Panc1 (cell line): ENCODE data around the gene BAZ2B. TPM values are rescaled to one million over a fixed set of nuclear protein-coding genes. Genes with fewer than 3 reads are reported as not detected.
A peak's percentile ranks its signal among the peaks of the same experiment; 100 is the strongest.

Experiments used
- ATAC-seq: fragments of 200-7000 bp; cut with Tn5 transposase; 2 replicates; pipeline ENCODE4 v1.9.1; 2020; ENCODE audit warnings: mild to moderate bottlenecking, moderate library complexity
- BruUV-seq: library from RNA; stranded (reverse); fragments of 400-500 nt; replicated peaks from 2 replicates; lab custom pipeline; 2021; lab: Mats Ljungman, UMichigan
- CTCF ChIA-PET: fragments of 300-600 bp; sonication (Branson Sonifier 250); formaldehyde crosslinking; loops from one replicate; lab custom pipeline; 2022; ENCODE audit warnings: antibody characterized with exemption; lab: Charles Lee
- POLR2A ChIA-PET: fragments of 300-600 bp; sonication (Branson Sonifier 250); formaldehyde crosslinking; loops from one replicate; lab custom pipeline; 2022; ENCODE audit warnings: antibody characterized with exemption; lab: Charles Lee
- DNase-seq: peaks from one replicate; pipeline ENCODE4 v3.0.0-alpha.2; 2010; ENCODE audit warnings: low read depth, low spot score
- H3K27ac ChIP-seq: 2 replicates; pipeline ENCODE4 v1.5.1; 2011; ENCODE audit warnings: mild to moderate bottlenecking, low read length, inconsistent platforms
- H3K27me3 ChIP-seq: fragments of 200-500 bp; sonication (Bioruptor generic); 2 replicates; pipeline ENCODE4 v1.6.0; 2014; ENCODE audit warnings: low read length, inconsistent platforms; ENCODE audit not compliant: control insufficient read depth, insufficient read depth
- H3K36me3 ChIP-seq: fragments of 200-500 bp; sonication (Bioruptor generic); 2 replicates; pipeline ENCODE4 v1.5.1; 2014; ENCODE audit warnings: inconsistent platforms, mild to moderate bottlenecking, low read length, moderate library complexity; ENCODE audit not compliant: control insufficient read depth, insufficient read depth
- H3K4me1 ChIP-seq: 2 replicates; pipeline ENCODE4 v1.5.1; 2011; ENCODE audit warnings: inconsistent platforms, mild to moderate bottlenecking, low read length, moderate library complexity; ENCODE audit not compliant: control insufficient read depth, insufficient read depth
- H3K4me3 ChIP-seq, 2 experiments: 2 replicates each; pipeline ENCODE4 v1.5.1; 2011 to 2012; ENCODE audit warnings: low read depth in 2 of 2, low read length in 2 of 2, mild to moderate bottlenecking in 2 of 2, inconsistent platforms in 1 of 2, moderate library complexity in 1 of 2
- H3K9me3 ChIP-seq: fragments of 200-500 bp; sonication (Bioruptor generic); 2 replicates; pipeline ENCODE4 v1.5.1; 2014; ENCODE audit warnings: low read depth, mild to moderate bottlenecking, inconsistent platforms, low read length, moderate library complexity; ENCODE audit not compliant: control insufficient read depth, insufficient read depth
- POLR2AphosphoS5 ChIP-seq: IDR thresholded peaks from 2 replicates; pipeline ENCODE4 v1.6.1; 2012; ENCODE audit warnings: mild to moderate bottlenecking, low read depth, low read length, moderate library complexity
- REST ChIP-seq, 2 experiments: IDR thresholded peaks; 2 replicates each; pipeline ENCODE4 v1.6.1; 2011 to 2012; ENCODE audit warnings: low read depth in 2 of 2, control low read depth in 1 of 2, low read length in 1 of 2, mild to moderate bottlenecking in 1 of 2, moderate library complexity in 1 of 2; ENCODE audit not compliant: insufficient read depth in 1 of 2
- SIN3A ChIP-seq: IDR thresholded peaks from 2 replicates; pipeline ENCODE4 v1.6.1; 2012; ENCODE audit warnings: low read depth, mild to moderate bottlenecking, low read length, moderate library complexity, borderline replicate concordance; ENCODE audit not compliant: insufficient read depth
- TCF7L2 ChIP-seq: IDR thresholded peaks from 2 replicates; pipeline ENCODE4 v1.6.1; 2011; ENCODE audit warnings: mild to moderate bottlenecking, low read depth, low read length, inconsistent platforms
- in situ Hi-C: cut with HindIII; loops from 2 replicates; pipeline ENCODE4 v1.10.0; 2016; ENCODE audit warnings: low sequenced_read_pairs, low pct_unique_long_range_greater_than_20kb
- intact Hi-C: fragments of 100-400 bp; cut with micrococcal nuclease; formaldehyde crosslinking; loops from one replicate; pipeline ENCODE4 v1.10.0; 2022; ENCODE audit not compliant: unreplicated experiment
- total RNA-seq: library from RNA; stranded (reverse); gene quantifications from one replicate; pipeline ENCODE4 v1.2.1, GENCODE V29; 2021; ENCODE audit not compliant: unreplicated experiment
- TF ChIP-seq, protein P1 (sequence below): fragments of 450-650 bp; IDR thresholded peaks from 2 replicates; pipeline ENCODE4 v1.5.1; 2017; ENCODE audit warnings: mild to moderate bottlenecking

BAZ2B gene
- total RNA-seq, 1 experiment from 2014 or later: 38.6 TPM

GRCh38 chr2:159290289-159290907 lies 325.9 kb downstream of the BAZ2B start:
- ATAC-seq: no peak
- H3K27ac ChIP-seq: peak overlapping the region; percentile 51; the same call in 1 of the 2 replicates

GRCh38 chr2:159287733-159288132 lies 328.6 kb downstream of the BAZ2B start:
- H3K27me3 ChIP-seq: no peaks in the 10 kb centered on the region
- in situ Hi-C loops: no loop called here
- H3K9me3 ChIP-seq: no peaks in the 10 kb centered on the region
- H3K4me3 ChIP-seq: no peak overlapping the region
- TF ChIP-seq SIN3A (no peak), POLR2AphosphoS5 (no peak), TCF7L2 (no peak), REST (IDR thresholded peaks at IDR 0.05; ENCODE audit: insufficient read depth in 1 of 2, low read depth in 2 of 2, low read length in 1 of 2) (no peak)
- TF ChIP-seq, protein P1, sequence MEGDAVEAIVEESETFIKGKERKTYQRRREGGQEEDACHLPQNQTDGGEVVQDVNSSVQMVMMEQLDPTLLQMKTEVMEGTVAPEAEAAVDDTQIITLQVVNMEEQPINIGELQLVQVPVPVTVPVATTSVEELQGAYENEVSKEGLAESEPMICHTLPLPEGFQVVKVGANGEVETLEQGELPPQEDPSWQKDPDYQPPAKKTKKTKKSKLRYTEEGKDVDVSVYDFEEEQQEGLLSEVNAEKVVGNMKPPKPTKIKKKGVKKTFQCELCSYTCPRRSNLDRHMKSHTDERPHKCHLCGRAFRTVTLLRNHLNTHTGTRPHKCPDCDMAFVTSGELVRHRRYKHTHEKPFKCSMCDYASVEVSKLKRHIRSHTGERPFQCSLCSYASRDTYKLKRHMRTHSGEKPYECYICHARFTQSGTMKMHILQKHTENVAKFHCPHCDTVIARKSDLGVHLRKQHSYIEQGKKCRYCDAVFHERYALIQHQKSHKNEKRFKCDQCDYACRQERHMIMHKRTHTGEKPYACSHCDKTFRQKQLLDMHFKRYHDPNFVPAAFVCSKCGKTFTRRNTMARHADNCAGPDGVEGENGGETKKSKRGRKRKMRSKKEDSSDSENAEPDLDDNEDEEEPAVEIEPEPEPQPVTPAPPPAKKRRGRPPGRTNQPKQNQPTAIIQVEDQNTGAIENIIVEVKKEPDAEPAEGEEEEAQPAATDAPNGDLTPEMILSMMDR: no peak
- ChIA-PET CTCF (no interaction called here), POLR2A (interaction anchor here (0.6 to 0.7 kb wide), 2 partner anchors 15 to 268 kb away, joined by 3 read pairs; no protein-coding TSS in a partner anchor)
- intact Hi-C loops: no loop called here
- H3K4me1 ChIP-seq: peaks cover 24% of the 10 kb centered on the region
- peak overlapping the region; percentile 92 for H3K27ac ChIP-seq
- H3K36me3 ChIP-seq: no peaks in the 10 kb centered on the region
- BruUV-seq: no TSS peak
- ATAC-seq (no peak), DNase-seq (no peak)

More at GRCh38 chr2:159290289-159290907, 325.9 kb downstream of the BAZ2B start:
- no peaks in the 10 kb centered on the region for H3K9me3 ChIP-seq
- H3K36me3 ChIP-seq: no peaks in the 10 kb centered on the region
- H3K4me1 ChIP-seq: peaks cover 14% of the 10 kb centered on the region
- H3K27me3 ChIP-seq: no peaks in the 10 kb centered on the region
- BruUV-seq: no TSS peak
- H3K4me3 ChIP-seq: no peak overlapping the region
- ChIA-PET POLR2A (no interaction called here), CTCF (interaction anchor here (0.5 kb wide), 1 partner anchor 678 kb away, joined by 3 read pairs; no protein-coding TSS in a partner anchor)
- TF ChIP-seq POLR2AphosphoS5: no peak
- TF ChIP-seq, protein P1: no peak
- TF ChIP-seq REST (IDR thresholded peaks at IDR 0.05; ENCODE audit: insufficient read depth in 1 of 2, low read depth in 2 of 2, low read length in 1 of 2): no peak
- TF ChIP-seq TCF7L2: no peak
- no peak for TF ChIP-seq SIN3A
- intact Hi-C loops: no loop called here
- peak; percentile 55 for DNase-seq
- in situ Hi-C loops: no loop called here
